ENCODE data around the gene AGTRAP.

Gene AGTRAP

GRCh38 chr1:11784993-11785769 lies 49.2 kb downstream of the AGTRAP start:
- peak in 3 of 6 experiments; percentile 18 to 45 (median 25) for DNase-seq

- no peak for DNase-seq
These were observed 50.2 kb downstream of the AGTRAP start for GRCh38 chr1:11786168-11786567.

DNA sequence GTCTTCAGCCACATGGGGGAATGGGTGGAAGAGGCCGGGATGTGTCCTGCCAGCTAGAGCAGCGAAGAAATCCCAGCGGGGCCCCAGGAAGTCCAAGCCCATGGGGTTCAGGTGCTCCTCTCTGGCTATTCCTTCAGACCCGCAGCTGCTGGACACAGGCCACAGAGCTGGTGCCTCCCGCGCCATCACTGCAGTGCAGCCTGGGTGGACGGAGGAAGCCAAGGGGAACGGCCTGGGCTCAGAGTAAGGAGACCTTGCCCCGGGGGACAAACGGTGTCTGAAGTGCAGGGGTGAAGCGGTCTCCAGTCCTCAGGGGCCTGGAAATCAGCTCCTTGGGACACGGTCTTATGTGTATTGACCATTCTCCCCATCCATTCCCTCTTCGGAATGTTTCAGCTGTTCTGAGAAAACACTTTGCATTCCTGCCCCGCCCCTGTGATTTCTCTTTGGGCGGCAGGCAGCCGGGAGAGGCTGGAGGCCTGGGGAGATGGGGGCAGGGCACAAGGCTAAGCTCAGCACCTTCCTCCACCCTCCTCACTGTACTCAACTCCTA lies 51.4 kb downstream of the AGTRAP start:
- no peak for DNase-seq

DNA sequence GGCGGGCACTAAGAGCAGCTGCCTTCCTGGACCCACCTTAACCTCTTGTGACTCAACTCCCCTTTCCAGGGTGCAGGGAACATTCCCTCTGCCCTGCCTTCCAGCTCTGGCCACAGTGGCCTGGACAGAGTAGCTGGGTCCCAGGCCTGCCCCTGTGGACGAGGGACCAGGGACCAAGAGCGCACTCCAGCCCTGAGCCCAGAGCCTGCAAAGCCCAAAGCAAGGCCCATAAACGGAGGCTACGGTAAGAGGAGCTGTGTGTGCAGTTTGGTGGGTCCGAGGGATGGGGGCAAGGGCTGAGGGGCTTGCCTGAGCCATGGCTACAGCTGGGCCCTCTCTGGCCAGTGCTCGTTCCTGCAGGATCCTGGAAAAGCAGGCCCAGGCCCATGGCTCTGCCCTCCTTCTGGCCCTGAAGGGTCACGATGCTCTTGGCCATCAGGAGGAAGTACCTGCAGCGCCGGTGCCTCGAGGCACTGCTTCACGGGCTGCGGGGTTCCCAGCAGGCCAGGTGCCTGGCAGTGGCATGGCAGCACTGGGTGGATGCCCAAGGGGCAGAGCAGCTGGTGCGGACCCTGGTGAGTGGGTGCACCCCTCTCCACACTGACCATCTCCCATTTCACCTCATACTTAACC lies 52.0 kb downstream of the AGTRAP start:
- DNase-seq = no peak

DNA sequence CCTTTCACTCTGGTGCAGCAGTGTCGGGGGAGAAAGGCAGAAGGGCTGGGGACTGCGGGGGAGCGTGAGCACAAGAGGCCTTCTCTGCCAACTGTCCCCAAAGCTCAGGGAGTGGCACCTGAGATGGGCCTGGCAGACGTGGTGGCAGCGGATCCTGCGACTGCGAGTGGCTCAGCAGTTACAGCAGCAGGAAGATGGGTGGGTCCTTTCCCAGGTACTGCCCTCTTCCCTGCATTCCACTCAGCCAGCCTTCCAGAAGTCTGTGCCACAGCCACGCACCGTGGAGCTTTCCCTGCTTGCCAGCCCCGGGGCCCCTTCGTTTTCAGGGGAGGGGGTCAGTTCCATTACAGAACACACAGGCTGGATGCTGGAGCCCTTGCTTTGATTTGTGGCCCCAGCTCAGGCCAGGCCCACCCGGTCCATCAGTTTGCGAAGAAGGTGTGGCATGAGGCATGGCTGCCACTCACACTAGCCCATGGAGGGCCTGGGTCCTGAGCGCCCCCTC lies 52.7 kb downstream of the AGTRAP start:
- DNase-seq = no peak

DNA sequence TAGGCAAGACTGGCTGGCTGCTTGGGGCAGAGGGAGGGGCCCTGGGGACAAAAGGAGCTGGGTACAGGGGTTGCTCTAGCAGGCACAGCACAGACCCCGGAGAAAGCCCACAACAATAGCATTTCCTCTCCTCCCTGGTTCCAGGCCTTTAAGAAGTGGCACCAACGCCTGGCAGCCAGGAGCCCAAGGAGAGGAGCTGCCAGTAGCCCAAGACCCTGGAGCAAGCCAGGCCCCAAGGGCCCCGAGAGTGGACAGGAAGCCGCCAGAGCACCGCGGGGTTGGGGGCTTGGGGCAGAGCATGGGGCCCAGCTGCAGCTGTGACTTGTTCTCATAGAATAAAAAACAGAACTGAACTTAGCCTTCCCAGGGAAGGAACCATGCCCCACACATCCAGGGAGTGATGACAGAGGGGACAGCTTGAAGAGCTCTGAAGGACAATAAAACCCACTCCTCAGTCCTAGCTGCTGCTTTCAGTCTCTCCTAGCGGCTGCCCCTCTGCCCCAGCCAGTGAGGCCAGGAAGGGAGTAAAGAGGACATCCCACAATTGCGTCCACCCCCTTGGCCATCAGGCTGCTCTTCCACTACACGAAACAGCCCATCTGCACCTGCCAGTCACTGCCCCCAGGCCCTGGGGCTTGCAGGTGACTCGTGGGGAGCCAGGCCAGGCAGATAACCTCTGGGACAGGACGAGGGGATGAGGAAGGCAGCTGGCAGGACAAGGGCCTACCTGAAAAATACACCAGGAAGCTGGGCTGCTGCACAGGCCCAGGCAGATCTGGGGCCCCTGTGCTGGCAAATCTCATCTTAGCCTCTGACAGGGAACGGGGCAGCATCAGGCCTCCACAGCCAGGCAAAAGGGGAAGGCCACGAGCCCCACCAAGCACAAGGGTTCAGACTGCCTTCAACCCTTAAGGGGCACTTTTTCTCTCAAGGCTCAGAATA lies 53.5 kb downstream of the AGTRAP start:
- no peak for DNase-seq

DNA sequence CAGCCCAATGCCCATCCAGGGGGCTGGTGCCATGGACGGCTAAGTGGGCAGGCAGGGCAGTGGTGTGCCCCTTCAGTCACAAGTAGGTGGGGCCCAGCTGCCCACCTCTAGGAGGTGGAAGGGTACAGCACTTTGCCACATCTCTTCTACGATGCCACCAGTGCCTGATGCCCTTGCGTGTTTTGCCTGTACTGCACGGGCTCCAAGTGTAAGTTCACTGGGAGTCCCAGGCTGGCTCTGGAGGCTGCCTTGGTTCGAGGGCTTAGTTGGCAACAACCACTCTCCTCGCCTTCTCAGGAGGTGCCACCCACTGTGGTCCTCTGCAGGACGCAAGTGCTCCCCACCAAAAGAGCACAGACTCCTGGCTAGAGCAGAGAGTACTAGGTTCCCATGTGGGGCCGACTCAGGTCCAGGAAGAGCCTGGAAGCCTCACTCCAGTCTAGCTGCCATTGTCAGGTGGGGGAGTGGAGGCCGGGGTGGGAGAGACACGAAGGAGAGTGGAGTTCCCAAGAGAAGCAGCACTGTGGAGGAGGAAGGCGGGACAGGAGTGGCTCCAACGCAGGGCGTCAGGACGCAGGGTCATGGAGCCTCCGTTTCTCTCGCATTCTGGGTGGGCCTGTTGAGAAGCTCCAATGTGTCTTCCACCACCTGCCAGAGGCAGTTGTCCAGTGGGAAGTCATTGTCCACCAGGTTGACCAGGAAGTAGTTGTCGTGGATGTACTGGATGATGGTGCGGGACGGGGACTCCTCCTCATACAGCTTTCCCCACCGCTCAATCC lies 54.4 kb downstream of the AGTRAP start:
- no peak for DNase-seq

GRCh38 chr1:11790880-11791715 lies 55.2 kb downstream of the AGTRAP start:
- DNase-seq = no peak

- DNase-seq = no peak
These were observed 56.2 kb downstream of the AGTRAP start for GRCh38 chr1:11792106-11792505.

DNA sequence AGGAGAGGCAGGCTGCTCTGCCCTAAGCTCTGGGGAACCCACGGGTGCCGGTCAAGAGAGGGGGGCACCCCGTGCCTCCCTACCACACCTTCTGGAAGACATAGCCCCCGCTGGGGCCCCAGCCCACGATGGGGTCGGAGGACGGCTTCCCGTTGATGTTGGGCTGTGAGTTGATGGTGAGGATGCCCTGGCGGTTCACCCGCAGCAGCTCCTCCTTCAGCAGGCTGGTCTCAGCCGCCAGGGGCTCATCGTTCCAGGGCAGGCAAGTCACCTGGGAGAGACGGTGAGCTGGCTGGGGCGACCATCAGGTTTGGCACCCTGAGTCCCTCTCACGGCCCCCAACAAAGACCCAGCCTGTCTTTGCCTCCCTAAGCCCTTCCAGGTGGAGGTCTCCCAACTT lies 57.9 kb downstream of the AGTRAP start:
- DNase-seq = no peak

- DNase-seq = no peak
These were observed 58.7 kb downstream of the AGTRAP start for GRCh38 chr1:11794446-11795237.

DNA sequence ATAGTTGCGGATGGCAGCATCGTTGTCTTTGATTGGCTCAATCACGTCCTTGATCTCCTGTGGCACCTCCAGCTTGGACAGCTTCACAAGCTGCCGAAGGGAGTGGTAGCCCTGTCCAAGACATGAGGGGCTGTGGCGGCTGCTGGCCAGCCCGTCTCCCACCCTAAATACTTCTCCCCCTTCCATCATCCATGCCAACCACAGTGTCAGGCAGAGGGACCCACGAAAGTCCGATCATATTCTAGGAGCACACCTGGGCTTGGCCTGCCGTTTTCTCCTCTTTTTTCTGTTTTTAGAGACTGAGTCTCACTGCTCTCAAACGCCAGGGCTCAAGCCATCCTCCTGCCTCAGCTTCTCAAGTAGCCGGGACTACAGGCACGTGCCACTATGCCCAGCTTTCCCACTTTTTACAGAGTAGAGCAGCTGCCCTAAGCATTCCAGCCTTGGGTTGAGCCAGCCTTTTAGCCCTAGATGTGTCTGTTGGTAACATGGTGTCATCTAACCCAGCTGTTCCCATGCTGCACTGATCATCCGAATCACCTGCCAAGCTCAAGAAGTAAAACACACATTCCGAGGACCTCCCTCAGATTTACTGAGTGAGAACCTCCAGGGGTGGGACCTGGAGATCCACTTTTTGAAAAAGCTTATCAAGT lies 59.4 kb downstream of the AGTRAP start:
- DNase-seq = no peak

- no peak for DNase-seq
These were observed 60.3 kb downstream of the AGTRAP start for GRCh38 chr1:11796036-11796828.

GRCh38 chr1:11797525-11798216 lies 61.7 kb downstream of the AGTRAP start:
- DNase-seq = no peak

GRCh38 chr1:11799099-11799498 lies 63.2 kb downstream of the AGTRAP start:
- no peak for DNase-seq

DNA sequence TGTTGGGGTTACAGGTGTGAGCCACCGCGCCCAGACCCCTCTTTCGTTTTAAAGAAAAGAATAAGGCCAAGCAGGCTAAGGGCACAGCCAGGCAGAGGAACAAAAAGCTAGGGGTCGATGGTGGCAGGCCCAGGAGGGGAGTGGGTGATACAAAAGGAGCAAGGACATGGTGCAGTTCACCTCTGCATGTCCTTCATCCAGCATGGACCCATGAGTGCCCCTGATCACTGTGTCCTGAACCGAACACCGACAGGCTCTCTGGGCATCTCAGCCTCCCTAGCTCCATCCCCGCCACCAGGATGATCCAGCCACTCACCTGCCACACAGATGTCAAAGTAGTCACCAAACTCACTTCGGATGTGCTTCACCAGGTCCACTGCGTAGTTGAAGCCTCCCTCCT lies 64.0 kb downstream of the AGTRAP start:
- no peak for DNase-seq

- DNase-seq = no peak
These were observed 64.4 kb downstream of the AGTRAP start for GRCh38 chr1:11800391-11800755.
